ENCODE results near the gene PLEKHA5. TPM values are rescaled to one million over a fixed set of nuclear protein-coding genes. Genes with fewer than 3 reads are reported as not detected.

The PLEKHA5 gene
- total and polyA plus RNA-seq, 2 donors from 2014 or later = 26.6 to 52.9 TPM

- no peak overlapping the region for H3K27ac ChIP-seq (ENCODE audit: low read depth in 2 of 2, low read length in 2 of 2)
- H3K4me3 ChIP-seq (ENCODE audit: low read length in 3 of 3) = no peak overlapping the region
- H3K27me3 ChIP-seq (ENCODE audit: control insufficient read depth, insufficient read depth, low read length) = no peaks in the 10 kb centered on the region
- no peaks in the 10 kb centered on the region for H3K4me1 ChIP-seq (ENCODE audit: control insufficient read depth in 2 of 3, insufficient read depth in 2 of 3, low read depth in 1 of 3, low read length in 3 of 3)
- no peaks in the 10 kb centered on the region for H3K36me3 ChIP-seq (ENCODE audit: control insufficient read depth in 2 of 3, insufficient read depth in 3 of 3, low read length in 3 of 3)
- intact Hi-C loops (cut with DNase I) = no loop called here
- no peak for DNase-seq
- TF ChIP-seq CTCF (IDR thresholded peaks at IDR 0.05; ENCODE audit: borderline replicate concordance, extremely low read depth, insufficient read depth) = no peak
- no peak overlapping the region for H3K9ac ChIP-seq (ENCODE audit: low read length in 3 of 3)
- no peak for FAIRE-seq
- H3K9me3 ChIP-seq (ENCODE audit: control insufficient read depth in 2 of 3, insufficient read depth in 1 of 3, low read length in 3 of 3) = no peaks in the 10 kb centered on the region
Measured at GRCh38 chr12:19203539-19204506, 74.3 kb downstream of the PLEKHA5 start.

- DNase-seq (no peak), FAIRE-seq (no peak)
- Histone ChIP-seq H3K4me3 (ENCODE audit: low read length in 3 of 3) (no peak overlapping the region), H3K9me3 (ENCODE audit: control insufficient read depth in 2 of 3, insufficient read depth in 1 of 3, low read length in 3 of 3) (no peaks in the 10 kb centered on the region), H3K36me3 (ENCODE audit: control insufficient read depth in 2 of 3, insufficient read depth in 3 of 3, low read length in 3 of 3) (no peaks in the 10 kb centered on the region), H3K27ac (ENCODE audit: low read depth in 2 of 2, low read length in 2 of 2) (no peak overlapping the region), H3K4me1 (ENCODE audit: control insufficient read depth in 2 of 3, insufficient read depth in 2 of 3, low read depth in 1 of 3, low read length in 3 of 3) (no peaks in the 10 kb centered on the region), H3K9ac (ENCODE audit: low read length in 3 of 3) (no peak overlapping the region), H3K27me3 (ENCODE audit: control insufficient read depth, insufficient read depth, low read length) (no peaks in the 10 kb centered on the region)
- TF ChIP-seq CTCF (IDR thresholded peaks at IDR 0.05; ENCODE audit: borderline replicate concordance, extremely low read depth, insufficient read depth) = no peak
- intact Hi-C loops (cut with DNase I) = no loop called here
Measured at GRCh38 chr12:19205120-19205519, 75.6 kb downstream of the PLEKHA5 start.

GRCh38 chr12:19206493-19207077 is 77.1 kb downstream of the PLEKHA5 start:
- no peak overlapping the region for H3K9ac ChIP-seq (ENCODE audit: low read length in 3 of 3)
- H3K36me3 ChIP-seq (ENCODE audit: control insufficient read depth in 2 of 3, insufficient read depth in 3 of 3, low read length in 3 of 3) = no peaks in the 10 kb centered on the region
- no peak overlapping the region for H3K27ac ChIP-seq (ENCODE audit: low read depth in 2 of 2, low read length in 2 of 2)
- no peaks in the 10 kb centered on the region for H3K4me1 ChIP-seq (ENCODE audit: control insufficient read depth in 2 of 3, insufficient read depth in 2 of 3, low read depth in 1 of 3, low read length in 3 of 3)
- FAIRE-seq (no peak), DNase-seq (no peak)
- no peak overlapping the region for H3K4me3 ChIP-seq (ENCODE audit: low read length in 3 of 3)
- H3K9me3 ChIP-seq (ENCODE audit: control insufficient read depth in 2 of 3, insufficient read depth in 1 of 3, low read length in 3 of 3) = no peaks in the 10 kb centered on the region
- intact Hi-C loops (cut with DNase I) = no loop called here
- H3K27me3 ChIP-seq (ENCODE audit: control insufficient read depth, insufficient read depth, low read length) = no peaks in the 10 kb centered on the region
- TF ChIP-seq CTCF (IDR thresholded peaks at IDR 0.05; ENCODE audit: borderline replicate concordance, extremely low read depth, insufficient read depth) = no peak

Measured in kidney (tissue), 14 donors.